Erythroblast (primary cell): ENCODE data around the gene GPR176.

Experiments used
- DNase-seq, 2 experiments: peaks; one replicate each; lab custom pipeline; 2025; lab: John Stamatoyannopoulos, UW
- GATA1 ChIP-seq: IDR thresholded peaks from 2 replicates; pipeline ENCODE4 v1.6.1; 2011; ENCODE audit warnings: low read depth, mild to moderate bottlenecking, control low read depth, low read length, moderate library complexity
- POLR2A ChIP-seq: IDR thresholded peaks from 2 replicates; pipeline ENCODE4 v1.6.1; 2011; ENCODE audit warnings: mild to moderate bottlenecking, low read length

GPR176 gene

DNA sequence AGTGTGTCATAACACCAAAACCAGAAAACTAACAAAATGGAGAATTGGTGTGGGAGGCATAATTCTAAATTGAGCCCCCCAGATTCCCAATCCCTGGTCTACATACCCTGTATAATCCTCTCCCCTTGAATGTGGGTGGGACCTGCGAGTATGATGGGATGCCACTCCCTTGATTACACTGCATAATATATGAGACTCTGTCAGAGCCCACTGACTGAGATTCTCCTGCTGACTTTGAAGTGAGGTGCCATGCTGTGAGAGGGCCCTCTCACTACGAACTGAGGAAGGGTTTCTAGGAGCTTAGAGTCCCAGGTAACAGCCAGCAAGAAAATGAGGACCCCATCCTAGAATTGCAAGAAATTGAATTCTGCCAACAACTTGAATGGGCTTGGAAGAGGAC is 49.5 kb downstream of the GPR176 start:
- DNase-seq, result no peak
- TF ChIP-seq GATA1 (no peak), POLR2A (no peak)

DNA sequence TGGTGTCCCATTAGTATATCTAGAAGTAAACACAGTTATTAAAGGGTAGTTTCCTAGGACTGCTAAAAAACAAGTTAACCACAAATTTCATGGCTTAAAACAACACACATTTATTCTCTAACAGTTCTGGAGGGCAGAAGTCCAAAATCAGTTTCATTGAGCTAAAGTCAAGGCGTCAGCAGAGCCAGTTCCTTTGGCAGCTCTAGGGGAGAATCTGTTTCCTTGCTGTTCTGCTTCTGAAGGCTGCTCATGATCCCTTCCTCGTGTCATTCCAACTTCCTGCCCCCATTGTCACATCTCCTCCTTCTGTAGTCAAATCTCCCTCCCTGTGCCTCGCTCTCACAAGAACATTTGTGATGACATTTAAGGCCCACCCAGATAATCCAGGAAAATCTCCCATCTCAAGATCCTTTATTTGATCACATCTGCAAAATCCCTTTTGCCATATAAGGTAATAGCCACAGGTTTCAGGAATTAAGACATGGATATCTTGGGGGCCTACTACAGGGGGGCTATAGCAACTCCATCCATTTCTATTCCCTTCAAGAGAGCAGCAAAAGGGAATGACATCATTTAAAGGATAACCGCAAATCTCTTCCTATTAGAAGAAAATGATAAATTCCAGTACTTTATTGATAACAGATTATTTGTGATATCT is 50.1 kb downstream of the GPR176 start:
- DNase-seq, result no peak
- no peak for TF ChIP-seq GATA1
- no peak for TF ChIP-seq POLR2A

GRCh38 chr15:39869254-39869653 is 50.8 kb downstream of the GPR176 start:
- DNase-seq, result no peak
- TF ChIP-seq POLR2A, result no peak
- TF ChIP-seq GATA1, result no peak

- no peak for TF ChIP-seq GATA1
- TF ChIP-seq POLR2A, result no peak
- no peak for DNase-seq
Measured at GRCh38 chr15:39868396-39868795, 51.7 kb downstream of the GPR176 start.

DNA sequence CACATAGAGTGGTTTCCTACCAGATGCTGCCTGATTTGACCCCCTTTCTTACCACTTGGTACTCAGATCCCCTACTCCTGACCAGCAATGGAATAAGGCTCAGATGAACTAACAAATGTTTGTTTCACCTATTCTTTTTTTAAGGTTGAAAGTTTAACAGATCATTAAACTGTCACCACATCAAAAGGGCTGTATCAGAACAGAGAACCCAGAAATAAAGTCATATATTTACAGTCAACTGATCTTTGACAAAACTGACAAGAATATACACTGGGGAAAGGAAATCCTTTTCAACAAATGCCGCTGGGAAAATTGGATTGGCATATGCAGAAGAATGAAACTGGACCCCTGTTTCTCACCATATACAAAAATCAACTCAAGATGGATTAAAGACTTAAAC is 56.0 kb downstream of the GPR176 start:
- DNase-seq, result no peak
- TF ChIP-seq GATA1, result no peak
- TF ChIP-seq POLR2A, result no peak

- no peak for DNase-seq
- no peak for TF ChIP-seq GATA1
- TF ChIP-seq POLR2A, result no peak
Measured at GRCh38 chr15:39860871-39861270, 59.2 kb downstream of the GPR176 start.

DNA sequence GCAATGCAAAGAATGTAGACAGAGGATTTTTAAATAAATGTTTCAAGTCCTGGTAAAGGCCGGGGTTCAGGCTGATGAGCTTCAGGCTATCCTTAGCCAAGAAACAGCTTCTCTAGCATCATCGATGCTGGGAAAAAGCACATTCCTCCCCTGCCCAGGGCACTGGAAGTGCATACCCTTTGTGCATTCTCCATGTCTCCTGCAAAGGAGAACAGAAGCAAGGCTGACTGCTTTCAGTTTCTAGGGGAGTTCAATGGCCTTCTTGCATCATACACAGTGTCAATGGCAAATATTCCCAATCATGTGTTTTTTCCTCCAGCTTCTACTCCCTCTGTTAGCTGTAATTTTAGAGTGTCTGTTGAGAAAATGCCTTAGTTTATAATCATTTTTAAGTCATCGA is 59.9 kb downstream of the GPR176 start:
- TF ChIP-seq POLR2A (no peak), GATA1 (no peak)
- no peak for DNase-seq

GRCh38 chr15:39859636-39860035 is 60.4 kb downstream of the GPR176 start:
- TF ChIP-seq GATA1, result no peak
- TF ChIP-seq POLR2A, result no peak
- no peak for DNase-seq

GRCh38 chr15:39857132-39857531 is 62.9 kb downstream of the GPR176 start:
- no peak for DNase-seq
- TF ChIP-seq GATA1, result no peak
- no peak for TF ChIP-seq POLR2A

- TF ChIP-seq POLR2A, result no peak
- no peak for TF ChIP-seq GATA1
- no peak for DNase-seq
Measured at GRCh38 chr15:39856357-39856756, 63.7 kb downstream of the GPR176 start.

DNA sequence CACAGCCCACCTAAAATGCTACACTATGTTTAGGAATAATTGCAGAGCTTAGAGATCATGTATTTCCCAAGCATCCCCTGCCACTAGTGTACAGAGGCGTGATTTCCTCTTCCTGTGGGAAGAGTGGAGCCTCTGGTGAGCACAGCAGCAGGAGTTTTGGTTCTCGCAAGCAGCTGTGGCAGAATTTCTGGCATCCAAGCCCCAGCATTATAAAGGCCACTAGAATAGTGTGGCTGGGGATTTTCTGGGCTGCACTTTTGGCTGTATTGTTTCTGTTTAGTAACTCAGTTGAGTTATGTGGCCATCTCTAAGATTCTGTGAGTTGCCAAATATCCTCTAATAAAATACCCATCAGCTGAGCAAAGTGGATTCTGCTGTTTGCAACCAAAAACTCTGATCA is 64.7 kb downstream of the GPR176 start:
- TF ChIP-seq POLR2A (no peak), GATA1 (no peak)
- no peak for DNase-seq

GRCh38 chr15:39854161-39854560 is 65.9 kb downstream of the GPR176 start:
- DNase-seq, result no peak
- TF ChIP-seq GATA1 (no peak), POLR2A (no peak)

DNA sequence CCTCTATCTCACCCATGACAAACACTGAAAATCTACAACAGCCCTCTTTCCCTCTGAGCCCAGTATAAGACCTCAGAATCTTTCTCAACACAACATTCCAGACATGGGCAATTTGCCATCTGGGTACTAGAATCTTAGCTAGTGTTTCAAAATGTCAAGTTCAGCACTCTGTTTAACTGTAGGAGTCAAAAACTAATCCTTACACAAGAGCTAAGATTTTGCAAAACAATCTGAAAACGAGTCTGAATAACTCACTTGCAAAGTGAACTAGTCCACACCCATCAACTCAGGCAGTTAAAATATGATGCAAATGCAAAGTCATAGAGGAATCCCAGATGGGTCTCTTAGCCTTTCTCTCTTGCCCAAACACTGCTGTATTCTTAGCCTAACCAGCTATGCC is 67.8 kb downstream of the GPR176 start:
- TF ChIP-seq GATA1 (no peak), POLR2A (no peak)
- no peak for DNase-seq

GRCh38 chr15:39851500-39852092 is 68.5 kb downstream of the GPR176 start:
- DNase-seq, result no peak
- no peak for TF ChIP-seq POLR2A

DNA sequence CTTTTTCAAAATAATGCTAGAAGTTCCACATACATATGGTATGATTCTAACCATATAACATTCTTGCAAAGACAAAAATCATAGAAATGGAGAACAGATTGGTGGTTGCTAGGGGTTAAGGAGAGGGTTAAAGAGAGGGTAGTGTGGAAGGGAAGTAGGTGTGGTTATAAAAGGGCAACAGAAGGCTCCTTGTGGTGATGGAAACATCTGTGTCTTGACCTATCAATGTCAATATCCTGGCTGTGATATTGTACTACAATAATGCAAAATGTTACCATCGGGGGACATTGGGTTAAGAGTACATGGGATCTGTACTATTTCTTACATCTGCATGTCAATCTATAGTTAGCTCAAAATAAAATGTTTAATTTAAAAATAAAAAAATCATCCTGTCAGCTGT is 69.6 kb downstream of the GPR176 start:
- no peak for DNase-seq
- TF ChIP-seq POLR2A (no peak), GATA1 (no peak)
